ENCODE data around the gene EIF3L. TPM values are rescaled to one million over a fixed set of nuclear protein-coding genes. Genes with fewer than 3 reads are reported as not detected.

The EIF3L gene
- total RNA-seq, 2 donors from 2014 or later, result 193 to 284 TPM

GRCh38 chr22:37926771-37927636 lies 77.8 kb downstream of the EIF3L start:
- Histone ChIP-seq H3K27ac (no peak overlapping the region), H3K9me3 (no peaks in the 10 kb centered on the region)

DNA sequence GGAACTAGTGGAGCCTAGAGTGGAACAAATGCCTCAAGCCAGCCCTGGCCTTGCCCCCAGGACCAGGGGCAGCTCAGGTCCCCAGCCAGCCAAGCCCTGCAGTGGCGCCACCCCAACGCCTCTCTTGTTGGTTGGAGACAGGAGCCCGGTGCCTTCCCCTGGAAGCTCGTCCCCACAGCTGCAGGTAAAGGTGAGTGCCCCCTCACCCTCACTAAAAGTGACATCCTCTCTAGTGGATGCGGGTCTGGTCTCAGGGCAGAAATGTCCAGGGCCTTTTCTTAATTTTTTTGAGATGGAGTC lies 78.4 kb downstream of the EIF3L start:
- Histone ChIP-seq H3K4me1 (peaks cover 0 to 13% of the 10 kb centered on the region in 2 donors), H3K9me3 (no peaks in the 10 kb centered on the region), H3K27me3 (no peaks in the 10 kb centered on the region), H3K4me3 (no peak overlapping the region), H3K36me3 (peaks cover 53% of the 10 kb centered on the region), H3K27ac (no peak overlapping the region)
- DNase-seq (ENCODE audit: low spot score), result no peak
- no peak for TF ChIP-seq CTCF (IDR thresholded peaks at IDR 0.05)

More at GRCh38 chr22:37926771-37927636, 77.8 kb downstream of the EIF3L start:
- Histone ChIP-seq H3K36me3 (peaks cover 51% of the 10 kb centered on the region), H3K27me3 (no peaks in the 10 kb centered on the region), H3K4me3 (no peak overlapping the region), H3K4me1 (peaks cover 0 to 8% of the 10 kb centered on the region in 2 donors)
- no peak for TF ChIP-seq CTCF (IDR thresholded peaks at IDR 0.05)
- no peak for DNase-seq (ENCODE audit: low spot score)

- no peak for TF ChIP-seq CTCF (IDR thresholded peaks at IDR 0.05)
- Histone ChIP-seq H3K27ac (no peak overlapping the region), H3K4me1 (peaks cover 0 to 27% of the 10 kb centered on the region in 2 donors), H3K27me3 (no peaks in the 10 kb centered on the region), H3K9me3 (no peaks in the 10 kb centered on the region), H3K36me3 (peaks cover 55% of the 10 kb centered on the region), H3K4me3 (no peak overlapping the region)
- no peak for DNase-seq (ENCODE audit: low spot score)
Measured at GRCh38 chr22:37929390-37929789, 80.2 kb downstream of the EIF3L start.

DNA sequence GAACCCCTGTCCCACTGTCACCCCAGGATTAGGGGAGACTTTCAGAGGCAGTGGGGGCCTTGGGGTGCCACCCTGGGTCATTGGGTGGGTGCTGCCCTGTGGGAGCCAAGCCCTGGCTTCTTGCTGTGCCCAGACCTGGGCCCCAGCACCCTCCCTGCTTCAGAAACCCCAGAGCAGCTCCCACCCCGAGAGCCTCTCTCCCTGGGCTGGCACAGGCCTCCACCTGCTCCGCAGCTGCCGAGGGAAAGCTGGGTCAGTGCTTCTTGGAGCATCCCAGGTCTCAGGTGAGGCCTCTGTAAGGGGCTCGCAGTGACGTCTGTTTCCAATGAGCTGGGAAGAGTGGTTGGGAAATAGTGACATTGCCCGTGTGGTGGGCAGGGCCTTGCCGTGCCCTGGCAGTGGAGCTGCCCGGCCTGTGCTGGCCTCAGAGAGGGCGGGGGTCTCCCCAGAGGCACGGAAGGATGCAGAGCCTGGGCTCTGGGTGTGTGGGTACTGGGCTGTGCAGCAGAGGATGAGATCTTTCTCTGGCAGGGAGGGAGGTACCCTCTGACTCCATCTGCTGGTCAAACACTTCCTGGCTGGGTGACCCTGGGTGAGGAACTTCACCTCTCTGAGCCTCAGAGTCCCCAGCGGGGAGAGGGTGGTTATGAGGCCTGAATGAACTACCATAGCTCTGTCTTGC lies 81.2 kb downstream of the EIF3L start:
- Histone ChIP-seq H3K4me1 (peaks cover 0 to 29% of the 10 kb centered on the region in 2 donors), H3K36me3 (peaks cover 55% of the 10 kb centered on the region), H3K27ac (no peak overlapping the region), H3K27me3 (no peaks in the 10 kb centered on the region), H3K9me3 (no peaks in the 10 kb centered on the region), H3K4me3 (no peak overlapping the region)
- no peak for DNase-seq (ENCODE audit: low spot score)
- TF ChIP-seq CTCF (IDR thresholded peaks at IDR 0.05), result no peak

GRCh38 chr22:37930952-37931440 lies 81.8 kb downstream of the EIF3L start:
- Histone ChIP-seq H3K27me3 (no peaks in the 10 kb centered on the region), H3K27ac (no peak overlapping the region), H3K4me1 (peaks cover 0 to 29% of the 10 kb centered on the region in 2 donors), H3K9me3 (no peaks in the 10 kb centered on the region), H3K36me3 (peaks cover 49% of the 10 kb centered on the region), H3K4me3 (no peak overlapping the region)
- no peak for DNase-seq (ENCODE audit: low spot score)
- no peak for TF ChIP-seq CTCF (IDR thresholded peaks at IDR 0.05)
